SKM-1 (cell line): ENCODE results near the gene SHE.
A peak's percentile ranks its signal among the peaks of the same experiment; 100 is the strongest.
"Not testable (repeated sequence)": the region's sequence is repeated elsewhere in the genome, so short reads cannot be mapped to it uniquely, and the experiment has no call there.

Experiments used
- DNase-seq: peaks from one replicate; lab custom pipeline; 2025; ENCODE audit not compliant: unreplicated experiment; lab: John Stamatoyannopoulos, UW

Gene SHE

DNA sequence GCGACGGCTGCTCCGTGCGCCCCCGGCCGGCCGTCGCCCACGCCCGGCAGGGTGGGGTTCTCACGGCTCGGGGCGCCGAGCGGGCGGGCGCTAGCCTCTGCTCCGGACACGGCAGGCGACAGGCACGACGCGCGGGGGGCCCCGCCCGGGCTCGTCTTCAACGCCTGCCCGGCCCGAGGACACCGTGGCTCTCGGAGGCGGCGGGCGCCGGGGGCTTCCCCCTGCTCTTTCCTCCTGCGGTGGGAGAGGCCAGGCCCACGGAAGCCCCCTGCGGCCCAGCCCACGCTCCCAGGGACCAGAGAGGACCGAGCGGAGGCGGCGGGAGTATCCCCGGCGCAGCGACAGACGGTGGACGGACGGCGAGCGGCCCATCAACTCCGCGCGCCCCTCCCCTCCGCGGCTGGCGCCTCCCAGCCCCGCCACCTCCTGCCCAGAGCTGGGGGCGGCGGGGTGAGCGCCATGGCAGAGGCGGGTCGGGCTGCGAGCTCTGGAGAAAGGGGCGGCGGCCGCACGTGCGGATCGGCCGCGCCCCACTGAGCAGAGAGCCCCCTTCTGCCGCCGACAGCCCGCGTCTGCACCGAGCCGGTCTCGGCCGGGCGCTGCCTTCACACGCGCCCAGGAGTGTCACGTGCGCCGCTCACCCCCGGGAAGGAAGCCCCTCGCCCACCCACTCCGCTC, at the start of gene SHE, which contains the start of gene TDRD10:
Gene SHE (minus strand): TSS at position 347 of the 678 bp plus-strand sequence. CDS start 386 bp downstream, outside the sequence.
Gene TDRD10 (plus strand): TSS at position 154 of the 678 bp plus-strand sequence. CDS start 4,685 bp downstream, outside the sequence.
- no peak for DNase-seq

DNA sequence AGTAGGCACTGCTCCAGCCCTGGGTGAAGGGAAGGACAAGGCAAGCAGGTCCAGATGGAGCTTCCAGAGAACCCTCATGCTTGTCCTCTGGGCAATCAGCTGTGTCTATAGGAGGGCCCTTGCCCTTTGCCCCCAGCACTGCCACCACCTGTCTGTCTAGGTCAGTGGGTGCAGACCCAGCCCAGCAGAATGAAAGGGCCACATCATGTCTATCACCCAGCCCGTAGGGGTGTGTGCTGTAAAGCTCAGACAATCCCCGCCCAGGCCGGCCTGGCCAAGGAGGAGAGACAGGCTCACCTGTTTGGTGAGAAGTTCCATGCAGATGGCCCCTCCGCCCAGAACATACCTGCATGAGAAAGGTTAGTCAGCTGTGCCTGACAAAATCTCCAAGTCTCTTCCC, 49.3 kb upstream of the SHE start:
- no peak for DNase-seq

DNA sequence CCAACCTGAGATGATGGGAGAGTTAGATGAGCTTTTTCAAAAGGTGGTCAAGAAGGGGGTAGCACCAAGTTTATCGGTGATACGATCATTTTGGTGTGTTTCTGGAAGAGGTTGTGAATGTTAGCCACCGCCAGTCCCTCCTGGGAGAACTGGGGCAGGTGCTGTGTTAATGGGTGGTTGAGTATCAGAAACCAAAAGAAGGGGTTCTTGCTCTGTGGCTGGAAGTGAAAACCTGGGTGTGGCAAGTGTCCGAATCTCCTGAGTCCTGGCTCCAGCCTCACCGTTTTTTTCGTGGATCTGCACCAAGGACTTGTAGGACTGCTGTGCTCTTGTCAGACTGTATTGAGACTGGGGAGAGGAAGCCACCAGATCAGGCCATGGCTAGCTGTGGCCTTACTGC, 48.4 kb upstream of the SHE start:
- DNase-seq = no peak

DNA sequence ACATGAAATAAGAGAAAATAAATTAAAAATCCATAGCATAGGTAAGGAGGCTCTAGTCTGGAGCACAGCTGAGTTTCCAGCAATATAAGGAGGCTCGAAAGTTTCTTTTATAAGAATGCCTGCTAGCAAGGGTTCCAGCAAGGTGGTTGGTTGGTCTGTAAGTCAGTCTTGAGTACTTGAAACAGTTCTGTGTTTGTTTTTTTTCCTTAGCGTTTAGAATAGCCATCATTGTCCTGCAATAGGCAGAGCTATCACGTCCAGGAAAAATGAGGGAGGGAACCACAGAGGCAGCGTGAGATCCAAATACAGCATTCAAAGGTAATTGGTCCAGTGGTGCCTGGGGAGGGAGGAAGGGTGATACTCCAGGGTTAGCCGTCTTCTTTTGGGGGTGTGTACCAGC, 47.9 kb upstream of the SHE start:
- no peak for DNase-seq

GRCh38 chr1:154549202-154549770, 47.1 kb upstream of the SHE start:
- no peak for DNase-seq

DNA sequence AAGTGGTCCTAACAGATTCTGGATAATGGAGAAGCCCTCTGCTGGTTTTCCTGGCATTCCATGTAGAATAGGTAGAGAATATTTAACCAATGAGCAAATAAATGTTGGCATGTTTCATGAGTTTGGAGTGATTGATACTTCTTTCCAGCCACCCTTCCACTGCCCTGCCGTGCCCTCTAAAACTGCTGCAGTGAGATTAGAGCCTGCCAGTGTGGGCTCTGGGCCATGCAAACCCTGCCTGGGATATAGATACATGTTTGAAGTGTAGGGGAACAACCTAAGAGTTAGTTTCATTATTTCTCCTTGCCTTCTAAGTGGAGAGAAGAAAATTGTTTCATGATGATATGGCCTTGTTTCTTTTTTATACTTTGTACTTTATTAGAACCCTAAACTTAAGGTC, 45.8 kb upstream of the SHE start:
- DNase-seq = no peak

- DNase-seq = no peak
Measured at GRCh38 chr1:154547105-154547732, 45.0 kb upstream of the SHE start.

GRCh38 chr1:154546264-154547063, 44.3 kb upstream of the SHE start:
- peak; percentile 70 for DNase-seq

GRCh38 chr1:154541231-154541630, 39.0 kb upstream of the SHE start:
- no peak for DNase-seq

DNA sequence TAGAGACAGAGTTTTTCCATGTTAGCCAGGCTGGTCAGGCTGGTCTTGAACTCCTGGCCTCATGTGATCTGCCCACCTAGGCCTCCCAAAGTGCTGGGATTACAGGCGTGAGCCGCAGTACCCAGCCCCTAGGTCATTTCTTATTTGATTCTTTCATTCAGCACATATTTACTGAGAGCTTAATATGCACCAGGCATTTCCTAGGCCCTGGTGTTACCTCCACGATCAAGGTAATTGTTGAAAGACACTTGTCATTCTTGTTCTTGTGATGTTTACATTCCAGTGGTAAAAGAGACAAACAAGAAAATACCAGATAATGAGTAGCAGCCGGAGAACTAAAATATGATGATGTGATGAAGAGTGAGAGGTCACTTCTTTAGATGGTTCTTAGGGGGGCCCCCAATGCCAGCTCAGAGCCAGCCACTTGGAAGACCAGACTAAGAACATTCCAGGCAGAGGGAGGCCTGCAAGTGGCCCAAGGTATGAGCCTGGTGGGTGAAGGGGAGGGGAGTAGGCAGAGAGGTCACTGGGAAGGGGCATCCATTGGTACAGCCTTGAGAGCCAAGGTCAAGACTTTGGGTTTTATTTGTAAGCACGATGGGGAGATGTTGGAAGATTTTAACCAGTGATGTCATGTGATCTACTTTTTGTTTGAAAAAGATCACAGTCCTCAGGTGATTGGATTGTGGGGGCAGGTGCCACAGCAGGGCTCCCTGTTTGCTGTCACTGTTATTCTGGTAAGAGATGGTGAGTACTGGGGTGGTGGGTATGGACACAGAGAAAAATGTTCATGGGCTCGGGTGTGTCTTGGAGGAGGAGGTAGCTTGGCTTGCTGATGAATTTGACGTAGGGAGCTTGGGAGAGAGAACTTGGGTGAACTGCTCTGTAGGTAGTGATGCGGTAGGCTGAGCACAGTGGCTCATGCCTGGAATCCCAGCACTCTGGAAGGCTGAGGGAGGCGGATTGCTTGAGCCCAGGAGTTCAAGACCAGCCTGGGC, 37.6 kb upstream of the SHE start:
- DNase-seq = no peak

DNA sequence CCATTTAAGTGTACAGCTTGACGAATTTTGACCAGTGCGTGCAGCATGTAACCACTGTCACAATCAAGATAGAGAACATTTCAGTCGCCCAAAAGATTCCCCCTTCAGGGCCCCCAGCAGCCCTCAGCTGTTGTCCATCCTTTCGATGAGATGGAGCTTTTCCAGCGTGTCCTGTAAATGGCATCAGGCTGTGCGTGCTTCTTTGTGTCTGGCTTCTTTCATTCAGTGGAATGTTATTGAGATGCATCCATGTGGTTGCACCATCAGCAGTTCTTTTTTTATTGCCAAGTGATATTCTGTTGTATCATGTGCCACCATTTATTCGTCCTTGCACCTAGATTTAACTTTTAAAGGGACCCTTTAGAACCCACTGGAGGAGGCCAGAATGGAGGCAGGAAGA, 34.4 kb upstream of the SHE start:
- DNase-seq = no peak

- DNase-seq = no peak
Measured at GRCh38 chr1:154533952-154534844, 32.0 kb upstream of the SHE start.

DNA sequence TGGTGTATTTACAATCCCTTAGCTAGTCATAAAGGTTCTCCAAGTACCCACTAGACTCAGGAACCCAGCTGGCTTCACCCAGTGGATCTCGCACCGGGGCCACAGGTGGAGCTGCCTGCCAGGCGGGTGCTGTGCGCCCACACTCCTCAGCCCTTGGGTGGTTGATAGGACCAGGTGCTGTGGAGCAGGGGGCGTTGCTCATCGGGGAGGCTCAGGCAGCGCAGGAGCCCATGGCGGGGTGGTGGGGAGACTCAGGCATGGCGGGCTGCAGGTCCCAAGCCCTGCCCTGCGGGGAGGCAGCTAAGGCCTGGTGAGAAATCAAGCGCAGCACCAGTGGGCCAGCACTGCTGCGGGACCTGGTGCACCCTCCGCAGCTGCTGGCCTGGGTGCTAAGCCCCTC, 29.7 kb upstream of the SHE start:
- DNase-seq = not testable (repeated sequence)

DNA sequence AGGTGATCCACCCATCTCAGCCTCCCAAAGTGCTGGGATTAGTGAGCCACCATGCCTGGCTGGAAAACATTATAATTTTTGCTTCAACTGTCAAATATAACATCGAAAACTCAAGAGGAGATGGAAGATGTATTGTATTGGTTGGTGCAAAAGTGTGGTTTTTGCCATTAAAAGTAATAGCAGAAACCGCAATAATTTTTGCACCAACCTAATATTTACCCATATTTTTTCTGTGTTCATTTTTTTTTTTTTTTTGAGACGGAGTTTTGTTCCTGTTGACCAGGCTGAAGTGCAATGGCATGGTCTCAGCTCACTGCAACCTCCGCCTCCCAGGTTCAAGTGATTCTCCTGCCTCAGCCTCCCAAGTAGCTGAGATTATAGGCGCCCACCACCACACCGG, 27.1 kb upstream of the SHE start:
- no peak for DNase-seq

DNA sequence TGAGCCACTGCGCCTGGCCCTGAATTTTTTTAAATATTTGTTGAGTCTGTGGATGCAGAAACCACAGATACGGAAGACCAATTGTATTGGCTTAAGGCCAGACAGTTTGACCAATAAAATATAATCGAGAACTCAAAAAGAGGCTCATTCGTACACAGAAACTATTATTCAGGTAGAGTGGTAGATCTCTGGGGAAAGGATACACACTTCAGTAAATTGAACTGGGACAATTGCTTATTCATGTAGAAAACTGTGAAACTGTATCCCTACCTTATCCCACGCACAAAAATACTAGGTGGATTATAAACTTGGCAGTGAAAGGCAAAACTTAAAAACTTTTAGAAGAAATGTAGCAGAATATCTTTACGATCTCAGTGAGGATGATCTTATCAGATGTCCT, 25.0 kb upstream of the SHE start:
- DNase-seq = no peak

GRCh38 chr1:154524881-154525280, 22.7 kb upstream of the SHE start:
- no peak for DNase-seq

GRCh38 chr1:154521695-154522094, 19.5 kb upstream of the SHE start:
- no peak for DNase-seq

DNA sequence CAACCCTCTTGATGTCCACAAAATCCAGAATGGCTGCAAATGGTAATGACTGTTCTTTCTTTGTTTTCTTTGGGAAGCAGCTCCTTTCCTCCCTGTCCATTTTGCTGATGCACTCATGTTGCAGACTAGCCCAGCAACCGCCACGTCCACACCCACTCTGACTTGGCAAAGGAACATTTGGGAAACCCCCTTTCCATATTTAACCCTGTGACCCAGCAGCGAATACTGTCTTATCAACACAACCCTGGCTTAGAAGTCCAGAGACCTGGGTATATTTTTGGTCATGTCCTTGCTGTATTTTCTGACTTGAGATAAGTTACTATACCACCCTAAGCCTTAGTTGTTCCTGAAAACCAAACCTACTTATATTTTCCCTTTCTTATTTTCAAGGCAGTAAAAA, 18.1 kb upstream of the SHE start:
- no peak for DNase-seq

DNA sequence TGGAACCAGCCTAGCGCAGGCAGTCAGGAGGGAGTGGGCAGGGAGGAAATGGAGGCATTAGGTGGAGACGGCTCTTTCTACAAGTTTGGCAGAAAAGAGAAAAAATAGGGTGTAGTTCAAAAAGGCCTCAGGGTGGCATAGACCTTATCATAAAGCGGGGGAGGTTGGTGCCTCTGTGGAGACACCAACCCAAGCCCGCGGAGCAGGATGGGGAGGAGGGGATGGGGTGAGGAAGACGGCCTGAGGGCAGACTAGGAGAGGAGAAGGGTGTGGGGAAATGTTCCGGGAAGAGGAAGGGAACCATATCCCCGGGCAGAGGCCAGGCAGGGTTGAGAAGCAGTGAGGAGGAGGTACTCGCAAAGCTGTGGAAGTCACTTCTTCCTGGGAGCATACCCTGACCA, 17.4 kb upstream of the SHE start:
- no peak for DNase-seq
